CD14-positive monocyte (primary cell): Measurements from ENCODE around the gene MIPOL1. TPM values are rescaled to one million over a fixed set of nuclear protein-coding genes. Genes with fewer than 3 reads are reported as not detected.
"Not testable (repeated sequence)": the region's sequence is repeated elsewhere in the genome, so short reads cannot be mapped to it uniquely, and the experiment has no call there.

Experiments used
- DNase-seq, 3 donors: peaks; one replicate each; pipeline ENCODE4 v3.0.0-alpha.2; 2011 to 2022
- H2AFZ ChIP-seq: 2 replicates; pipeline ENCODE4 v1.6.0; 2012; ENCODE audit warnings: mild to moderate bottlenecking, low read depth, low read length, inconsistent platforms; ENCODE audit not compliant: insufficient read depth, poor library complexity, severe bottlenecking
- H3K27ac ChIP-seq, 2 donors: 1 replicate in 1 of 2; 2 replicates in 1 of 2; pipeline ENCODE4 v1.5.1; 2012 to 2013; ENCODE audit warnings: low read length in 2 of 2, control low read depth in 1 of 2, inconsistent platforms in 1 of 2, low read depth in 1 of 2, mild to moderate bottlenecking in 1 of 2
- H3K27me3 ChIP-seq, 2 donors: one replicate each; pipeline versions ENCODE4 v1.6.0 to v1.6.1; 2011 to 2013; ENCODE audit warnings: low read length in 2 of 2; ENCODE audit not compliant: control insufficient read depth in 2 of 2, insufficient read depth in 2 of 2
- H3K36me3 ChIP-seq, 2 donors: replicated peaks in 1 of 2; 1 replicate in 1 of 2; 2 replicates in 1 of 2; pipeline versions ENCODE4 v1.5.1 to v1.6.1; 2012 to 2013; ENCODE audit warnings: low read length in 2 of 2, control low read depth in 1 of 2, inconsistent platforms in 1 of 2, mild to moderate bottlenecking in 1 of 2; ENCODE audit not compliant: insufficient read depth in 2 of 2, control insufficient read depth in 1 of 2
- H3K4me1 ChIP-seq, 2 donors: 1 replicate in 1 of 2; 2 replicates in 1 of 2; pipeline versions ENCODE4 v1.5.1 to v1.6.1; 2012 to 2013; ENCODE audit warnings: low read length in 2 of 2, control low read depth in 1 of 2, inconsistent platforms in 1 of 2, mild to moderate bottlenecking in 1 of 2, moderate library complexity in 1 of 2; ENCODE audit not compliant: insufficient read depth in 2 of 2, control insufficient read depth in 1 of 2
- H3K4me2 ChIP-seq: replicated peaks from 2 replicates; pipeline ENCODE3; 2012; ENCODE audit warnings: low read length, moderate library complexity, mild to moderate bottlenecking; ENCODE audit not compliant: poor library complexity, severe bottlenecking; ENCODE audit errors: extremely low read depth
- H3K4me3 ChIP-seq, 3 experiments: fragments of 200-600 bp in 1 of 3; sonication (generic) in 1 of 3; replicated peaks in 1 of 3; 1 replicate in 2 of 3; 2 replicates in 1 of 3; pipeline ENCODE4 v1.5.1; 2011 to 2013; ENCODE audit warnings: low read length in 3 of 3, mild to moderate bottlenecking in 3 of 3, control low read depth in 2 of 3, low read depth in 2 of 3, inconsistent platforms in 1 of 3, moderate library complexity in 1 of 3
- H3K79me2 ChIP-seq: 2 replicates; pipeline ENCODE4 v1.6.0; 2012; ENCODE audit warnings: mild to moderate bottlenecking, control low read depth, inconsistent platforms, low read length, moderate library complexity; ENCODE audit not compliant: insufficient read depth
- H3K9ac ChIP-seq: 2 replicates; pipeline ENCODE4 v1.6.0; 2017; ENCODE audit warnings: low read length, mild to moderate bottlenecking; ENCODE audit not compliant: insufficient read depth, poor library complexity, severe bottlenecking
- H3K9me3 ChIP-seq, 2 donors: replicated peaks in 1 of 2; 1 replicate in 1 of 2; 2 replicates in 1 of 2; pipeline versions ENCODE4 v1.5.1 to v1.6.1; 2012 to 2013; ENCODE audit warnings: low read length in 2 of 2, control low read depth in 1 of 2; ENCODE audit not compliant: control insufficient read depth in 1 of 2, insufficient read depth in 1 of 2
- H4K20me1 ChIP-seq: 2 replicates; pipeline ENCODE4 v1.6.0; 2012; ENCODE audit warnings: mild to moderate bottlenecking, low read length, control low read depth, moderate library complexity; ENCODE audit not compliant: insufficient read depth
- H3K27ac Mint-ChIP-seq, 7 donors: one replicate each; pipeline ENCODE4 v1.8.0; 2020; ENCODE audit warnings: mild to moderate bottlenecking in 7 of 7, mixed read lengths in 7 of 7, moderate library complexity in 6 of 7, inconsistent platforms in 2 of 7
- H3K27me3 Mint-ChIP-seq, 3 donors: one replicate each; pipeline ENCODE4 v1.8.0; 2021 to 2022; ENCODE audit warnings: low read depth in 3 of 3, mild to moderate bottlenecking in 3 of 3, mixed read lengths in 3 of 3, moderate library complexity in 3 of 3, inconsistent platforms in 1 of 3
- H3K36me3 Mint-ChIP-seq, 2 donors: one replicate each; pipeline ENCODE4 v1.8.0; 2020; ENCODE audit warnings: mixed read lengths in 2 of 2, inconsistent platforms in 1 of 2, mild to moderate bottlenecking in 1 of 2
- H3K4me1 Mint-ChIP-seq: one replicate; pipeline ENCODE4 v1.8.0; 2020; ENCODE audit warnings: mild to moderate bottlenecking, mixed read lengths
- H3K4me3 Mint-ChIP-seq, 2 donors: one replicate each; pipeline ENCODE4 v1.8.0; 2020; ENCODE audit warnings: mild to moderate bottlenecking in 2 of 2, mixed read lengths in 2 of 2, moderate library complexity in 1 of 2
- H3K9me3 Mint-ChIP-seq, 7 donors: one replicate each; pipeline ENCODE4 v1.8.0; 2020 to 2022; ENCODE audit warnings: mixed read lengths in 7 of 7, mild to moderate bottlenecking in 6 of 7, moderate library complexity in 6 of 7, inconsistent platforms in 2 of 7
- CTCF ChIP-seq: fragments of 200-600 bp; IDR thresholded peaks from one replicate; pipeline ENCODE4 v1.8.0; 2022; ENCODE audit warnings: antibody characterized with exemption, mild to moderate bottlenecking
- WGBS: methylation state at CpG from one replicate; pipeline ENCODE4 v1.1.5; 2013; ENCODE audit warnings: missing lambda C conversion rate; ENCODE audit not compliant: insufficient coverage; 5-methylcytosine and 5-hydroxymethylcytosine counted together
- intact Hi-C, 2 donors: fragments of 100-400 bp; cut with micrococcal nuclease; formaldehyde crosslinking; loops; one replicate each; pipeline versions ENCODE4 v1.15.0 to v1.15.1; 2023
- polyA plus RNA-seq, 3 donors: library from polyadenylated mRNA; depleted of rRNA in 1 of 3; unstranded in 2 of 3; stranded (reverse) in 1 of 3; fragments of 300-500 nt in 2 of 3; fragments of >200 nt in 1 of 3; fragmentation: Illumina TruSeq in 2 of 3; gene quantifications; 1 replicate in 2 of 3; 2 replicates in 1 of 3; pipeline ENCODE4 v1.2.3, GENCODE V29; 2012 to 2021

MIPOL1 gene
- polyA plus RNA-seq, 3 donors = not detected

- Histone ChIP-seq H3K9ac (no peak overlapping the region), H3K4me3 (no peak overlapping the region), H3K4me1 (no peaks in the 10 kb centered on the region), H3K9me3 (no peaks in the 10 kb centered on the region), H3K27me3 (no peaks in the 10 kb centered on the region), H3K27ac (no peak overlapping the region), H2AFZ (no peak overlapping the region), H4K20me1 (no peaks in the 10 kb centered on the region), H3K4me2 (no peak overlapping the region), H3K79me2 (no peaks in the 10 kb centered on the region), H3K36me3 (no peaks in the 10 kb centered on the region)
- no peak for TF ChIP-seq CTCF
- Mint-ChIP-seq H3K36me3 (no peaks in the 10 kb centered on the region), H3K27ac (no peak overlapping the region), H3K4me3 (no peak overlapping the region), H3K27me3 (peaks cover 0 to 5% (median 0%) of the 10 kb centered on the region in 3 donors), H3K4me1 (no peaks in the 10 kb centered on the region), H3K9me3 (peaks cover 0 to 19% (median 6%) of the 10 kb centered on the region in 7 donors)
- intact Hi-C loops = no loop called here
- DNase-seq = no peak
- 100% methylated on average over 1 of the region's 4 CpGs for WGBS
These were observed 17.7 kb upstream of the MIPOL1 start for GRCh38 chr14:37179896-37180502.

GRCh38 chr14:37180886-37181285, 16.9 kb upstream of the MIPOL1 start:
- H3K4me2 ChIP-seq, H3K36me3 ChIP-seq, intact Hi-C loops, H3K4me3 ChIP-seq, H3K27me3 ChIP-seq, H3K4me3 Mint-ChIP-seq, H3K4me1 Mint-ChIP-seq, H4K20me1 ChIP-seq, H3K9ac ChIP-seq, H3K27me3 Mint-ChIP-seq, H3K9me3 ChIP-seq, H3K27ac Mint-ChIP-seq, H2AFZ ChIP-seq, H3K36me3 Mint-ChIP-seq, DNase-seq, H3K4me1 ChIP-seq, H3K79me2 ChIP-seq, H3K27ac ChIP-seq: not testable (repeated sequence)
- peaks cover 0 to 19% (median 6%) of the 10 kb centered on the region in 7 donors for H3K9me3 Mint-ChIP-seq
- WGBS = 100% methylated on average over 1 of the region's 7 CpGs
